ENCODE results near the gene RAD51B.
A peak's percentile ranks its signal among the peaks of the same experiment; 100 is the strongest.

Gene RAD51B

GRCh38 chr14:68261092-68261842 lies 441.7 kb downstream of the RAD51B start:
- Histone ChIP-seq H3K36me3 (ENCODE audit: insufficient read depth, insufficient read length, low read length) (no peaks in the 10 kb centered on the region), H3K9me3 (ENCODE audit: insufficient read depth, low read length) (no peaks in the 10 kb centered on the region), H3K9ac (ENCODE audit: insufficient read length, low read depth) (peak overlapping the region; percentile 22), H3K27me3 (ENCODE audit: insufficient read depth, insufficient read length) (no peaks in the 10 kb centered on the region), H3K4me3 (ENCODE audit: insufficient read length, low read depth) (no peak overlapping the region), H3K4me1 (ENCODE audit: insufficient read depth, insufficient read length) (peaks cover 5% of the 10 kb centered on the region)
- TF ChIP-seq YY1 (IDR thresholded peaks at IDR 0.05; ENCODE audit: insufficient read depth, insufficient read length) (no peak), ZNF274 (IDR thresholded peaks at IDR 0.05; ENCODE audit: low read depth, low read length) (no peak), SUZ12 (IDR thresholded peaks at IDR 0.05; ENCODE audit: extremely low read depth, insufficient read depth, insufficient read length) (no peak)
- DNase-seq (ENCODE audit: low read depth, low spot score): peak; percentile 86

- DNase-seq (ENCODE audit: low read depth, low spot score): no peak
- Histone ChIP-seq H3K4me1 (ENCODE audit: insufficient read depth, insufficient read length) (peaks cover 5% of the 10 kb centered on the region), H3K36me3 (ENCODE audit: insufficient read depth, insufficient read length, low read length) (no peaks in the 10 kb centered on the region), H3K9ac (ENCODE audit: insufficient read length, low read depth) (no peak overlapping the region), H3K9me3 (ENCODE audit: insufficient read depth, low read length) (no peaks in the 10 kb centered on the region), H3K4me3 (ENCODE audit: insufficient read length, low read depth) (no peak overlapping the region), H3K27me3 (ENCODE audit: insufficient read depth, insufficient read length) (no peaks in the 10 kb centered on the region)
- no peak for TF ChIP-seq ZNF274 (IDR thresholded peaks at IDR 0.05; ENCODE audit: low read depth, low read length)
Observed at GRCh38 chr14:68262567-68262966, 443.0 kb downstream of the RAD51B start.

GRCh38 chr14:68263563-68264259 lies 444.1 kb downstream of the RAD51B start:
- Histone ChIP-seq H3K36me3 (ENCODE audit: insufficient read depth, insufficient read length, low read length) (no peaks in the 10 kb centered on the region), H3K4me1 (ENCODE audit: insufficient read depth, insufficient read length) (peaks cover 5% of the 10 kb centered on the region), H3K9ac (ENCODE audit: insufficient read length, low read depth) (no peak overlapping the region), H3K27me3 (ENCODE audit: insufficient read depth, insufficient read length) (no peaks in the 10 kb centered on the region), H3K9me3 (ENCODE audit: insufficient read depth, low read length) (no peaks in the 10 kb centered on the region), H3K4me3 (ENCODE audit: insufficient read length, low read depth) (no peak overlapping the region)
- TF ChIP-seq YY1 (IDR thresholded peaks at IDR 0.05; ENCODE audit: insufficient read depth, insufficient read length) (no peak), ZNF274 (IDR thresholded peaks at IDR 0.05; ENCODE audit: low read depth, low read length) (no peak)
- DNase-seq (ENCODE audit: low read depth, low spot score): no peak

GRCh38 chr14:68264260-68264569 lies 444.6 kb downstream of the RAD51B start:
- Histone ChIP-seq H3K9ac (ENCODE audit: insufficient read length, low read depth) (no peak overlapping the region), H3K36me3 (ENCODE audit: insufficient read depth, insufficient read length, low read length) (no peaks in the 10 kb centered on the region), H3K4me3 (ENCODE audit: insufficient read length, low read depth) (no peak overlapping the region), H3K9me3 (ENCODE audit: insufficient read depth, low read length) (no peaks in the 10 kb centered on the region), H3K27me3 (ENCODE audit: insufficient read depth, insufficient read length) (no peaks in the 10 kb centered on the region), H3K4me1 (ENCODE audit: insufficient read depth, insufficient read length) (peaks cover 5% of the 10 kb centered on the region)
- no peak for DNase-seq (ENCODE audit: low read depth, low spot score)
- no peak for TF ChIP-seq SUZ12 (IDR thresholded peaks at IDR 0.05; ENCODE audit: extremely low read depth, insufficient read depth, insufficient read length)
- no peak for TF ChIP-seq ZNF274 (IDR thresholded peaks at IDR 0.05; ENCODE audit: low read depth, low read length)
- no peak for TF ChIP-seq YY1 (IDR thresholded peaks at IDR 0.05; ENCODE audit: insufficient read depth, insufficient read length)

GRCh38 chr14:68266998-68267397 lies 447.4 kb downstream of the RAD51B start:
- DNase-seq (ENCODE audit: low read depth, low spot score): no peak
- TF ChIP-seq YY1 (IDR thresholded peaks at IDR 0.05; ENCODE audit: insufficient read depth, insufficient read length) (no peak), ZNF274 (IDR thresholded peaks at IDR 0.05; ENCODE audit: low read depth, low read length) (no peak), SUZ12 (IDR thresholded peaks at IDR 0.05; ENCODE audit: extremely low read depth, insufficient read depth, insufficient read length) (no peak)
- Histone ChIP-seq H3K4me1 (ENCODE audit: insufficient read depth, insufficient read length) (peaks cover 3% of the 10 kb centered on the region), H3K36me3 (ENCODE audit: insufficient read depth, insufficient read length, low read length) (no peaks in the 10 kb centered on the region), H3K9ac (ENCODE audit: insufficient read length, low read depth) (no peak overlapping the region), H3K27me3 (ENCODE audit: insufficient read depth, insufficient read length) (no peaks in the 10 kb centered on the region), H3K9me3 (ENCODE audit: insufficient read depth, low read length) (no peaks in the 10 kb centered on the region), H3K4me3 (ENCODE audit: insufficient read length, low read depth) (no peak overlapping the region)

- no peak for DNase-seq (ENCODE audit: low read depth, low spot score)
- Histone ChIP-seq H3K4me1 (ENCODE audit: insufficient read depth, insufficient read length) (no peaks in the 10 kb centered on the region), H3K9ac (ENCODE audit: insufficient read length, low read depth) (no peak overlapping the region), H3K9me3 (ENCODE audit: insufficient read depth, low read length) (no peaks in the 10 kb centered on the region), H3K4me3 (ENCODE audit: insufficient read length, low read depth) (no peak overlapping the region), H3K36me3 (ENCODE audit: insufficient read depth, insufficient read length, low read length) (no peaks in the 10 kb centered on the region), H3K27me3 (ENCODE audit: insufficient read depth, insufficient read length) (no peaks in the 10 kb centered on the region)
- TF ChIP-seq YY1 (IDR thresholded peaks at IDR 0.05; ENCODE audit: insufficient read depth, insufficient read length) (no peak), SUZ12 (IDR thresholded peaks at IDR 0.05; ENCODE audit: extremely low read depth, insufficient read depth, insufficient read length) (no peak), ZNF274 (IDR thresholded peaks at IDR 0.05; ENCODE audit: low read depth, low read length) (no peak)
Observed at GRCh38 chr14:68268197-68268596, 448.6 kb downstream of the RAD51B start.

GRCh38 chr14:68268719-68269118 lies 449.1 kb downstream of the RAD51B start:
- Histone ChIP-seq H3K27me3 (ENCODE audit: insufficient read depth, insufficient read length) (no peaks in the 10 kb centered on the region), H3K4me1 (ENCODE audit: insufficient read depth, insufficient read length) (no peaks in the 10 kb centered on the region), H3K9ac (ENCODE audit: insufficient read length, low read depth) (no peak overlapping the region), H3K36me3 (ENCODE audit: insufficient read depth, insufficient read length, low read length) (no peaks in the 10 kb centered on the region), H3K9me3 (ENCODE audit: insufficient read depth, low read length) (no peaks in the 10 kb centered on the region), H3K4me3 (ENCODE audit: insufficient read length, low read depth) (no peak overlapping the region)
- no peak for DNase-seq (ENCODE audit: low read depth, low spot score)
- no peak for TF ChIP-seq YY1 (IDR thresholded peaks at IDR 0.05; ENCODE audit: insufficient read depth, insufficient read length)
- no peak for TF ChIP-seq SUZ12 (IDR thresholded peaks at IDR 0.05; ENCODE audit: extremely low read depth, insufficient read depth, insufficient read length)
- TF ChIP-seq ZNF274 (IDR thresholded peaks at IDR 0.05; ENCODE audit: low read depth, low read length): no peak
